Activated CD4-positive, CD25-positive, alpha-beta regulatory T cell (primary cell): ENCODE data around the gene SULT1B1.

Experiments
- DNase-seq, 4 experiments: peaks; one replicate each; lab custom pipeline; 2025; lab: John Stamatoyannopoulos, UW

SULT1B1 gene

DNA sequence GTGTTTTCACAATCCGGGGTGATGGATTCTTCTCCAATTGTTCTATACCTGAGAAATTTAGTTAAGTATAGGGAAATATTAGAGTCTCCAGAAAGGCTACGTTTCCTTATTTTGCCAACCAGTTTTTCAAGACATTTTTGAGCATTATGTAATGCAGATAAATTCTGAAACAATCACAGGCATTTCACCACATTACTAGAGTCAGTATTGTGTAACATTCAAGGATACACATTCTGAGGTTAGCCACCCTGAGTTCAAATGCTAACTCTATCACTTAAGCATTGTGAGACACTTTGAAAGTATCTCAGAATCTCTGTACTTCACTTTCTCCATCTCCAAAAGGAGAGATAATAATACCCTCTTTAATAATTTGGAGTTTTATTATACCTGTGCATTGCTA lies 10.6 kb downstream of the SULT1B1 start:
- no peak for DNase-seq

- no peak for DNase-seq
These were observed 12.2 kb downstream of the SULT1B1 start for GRCh38 chr4:69748173-69748572.

DNA sequence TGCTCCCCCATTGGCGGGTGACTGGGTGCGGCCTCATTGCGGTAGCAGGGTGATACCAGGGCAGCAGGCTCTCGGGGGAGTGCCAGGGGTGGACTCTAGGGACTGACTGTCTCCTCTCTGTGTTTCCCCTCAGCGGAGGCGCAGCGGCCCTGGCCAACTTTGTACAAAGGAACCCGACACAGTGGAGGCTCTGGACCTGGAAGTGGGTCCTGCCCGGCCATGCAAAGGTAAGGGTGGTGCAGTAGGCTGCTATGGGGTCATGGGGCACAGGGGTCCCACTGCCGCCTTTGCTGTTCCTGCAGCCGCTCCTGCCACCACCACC lies 16.3 kb downstream of the SULT1B1 start:
- no peak for DNase-seq

DNA sequence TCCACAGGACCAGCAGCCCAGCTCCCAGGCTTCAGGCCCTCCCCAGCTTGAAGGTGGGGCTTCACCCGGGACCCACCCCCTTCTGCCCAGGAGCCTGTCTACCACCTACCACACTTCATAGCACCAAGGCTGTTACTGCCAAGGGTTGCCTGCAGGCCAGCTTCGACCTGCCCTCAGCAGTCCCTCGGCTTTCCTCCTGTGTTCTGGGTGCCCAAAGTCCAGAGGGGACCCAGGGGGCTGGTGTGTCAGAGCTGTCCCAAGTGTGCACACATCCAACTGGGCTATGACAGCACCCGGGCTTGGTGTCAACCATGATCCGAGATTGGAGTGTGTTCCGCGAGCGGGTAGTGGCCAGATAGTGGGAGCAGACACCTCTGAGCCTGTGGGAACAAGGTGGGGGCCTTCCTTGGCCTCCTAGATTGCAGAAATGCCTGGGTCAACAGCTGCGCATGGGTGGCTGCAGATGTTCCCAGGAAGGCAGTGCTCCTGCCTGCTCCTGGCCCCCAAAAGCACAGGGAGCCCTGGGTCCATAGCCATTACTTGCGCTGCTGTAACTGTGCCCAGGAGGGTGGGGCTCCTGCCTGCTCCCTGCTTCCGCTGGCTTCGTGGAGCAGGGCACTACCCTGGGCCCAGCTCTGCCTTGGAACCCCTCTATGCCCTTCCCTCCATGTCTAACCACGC lies 16.8 kb downstream of the SULT1B1 start:
- no peak for DNase-seq

GRCh38 chr4:69742596-69742995 lies 17.8 kb downstream of the SULT1B1 start:
- DNase-seq: no peak

DNA sequence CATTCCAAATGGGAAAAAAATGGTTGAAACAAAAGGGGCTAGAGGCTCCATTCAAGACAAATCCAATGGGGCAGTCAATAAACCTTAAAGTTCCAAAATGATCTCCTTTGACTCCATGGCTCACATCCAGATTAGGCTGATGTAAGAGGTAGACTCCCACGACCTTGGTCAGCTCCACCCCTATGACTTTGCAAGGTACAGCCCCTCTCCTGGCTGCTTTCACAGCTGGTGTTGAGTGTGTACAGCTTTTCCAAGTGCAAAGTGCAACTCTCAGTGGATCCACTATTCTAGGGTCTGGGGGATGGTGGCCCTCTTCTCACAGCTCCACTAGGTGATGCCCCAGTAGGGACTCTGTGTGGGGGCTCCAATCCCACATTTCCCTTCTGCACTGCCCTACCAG lies 21.5 kb downstream of the SULT1B1 start:
- DNase-seq: no peak

- no peak for DNase-seq
These were observed 25.3 kb downstream of the SULT1B1 start for GRCh38 chr4:69735119-69735518.

DNA sequence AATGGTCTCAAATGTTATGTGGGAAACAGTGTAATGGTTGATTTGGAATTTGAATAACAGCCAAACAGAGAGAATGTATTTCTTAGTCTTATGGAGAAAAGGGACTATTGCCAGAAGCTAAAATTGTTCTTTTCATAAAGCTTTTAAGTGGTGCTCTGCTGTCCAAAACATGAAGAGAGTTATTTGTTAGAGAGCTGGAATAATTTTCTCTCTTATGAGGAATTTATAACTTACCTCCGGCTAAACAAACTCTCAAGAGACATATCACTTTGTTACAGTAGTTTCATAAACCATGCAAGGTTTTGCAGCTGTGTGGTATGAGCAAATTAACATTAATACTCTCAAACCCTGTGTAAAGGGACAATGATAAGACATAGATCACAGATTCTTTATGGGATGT lies 28.6 kb downstream of the SULT1B1 start:
- DNase-seq: no peak

DNA sequence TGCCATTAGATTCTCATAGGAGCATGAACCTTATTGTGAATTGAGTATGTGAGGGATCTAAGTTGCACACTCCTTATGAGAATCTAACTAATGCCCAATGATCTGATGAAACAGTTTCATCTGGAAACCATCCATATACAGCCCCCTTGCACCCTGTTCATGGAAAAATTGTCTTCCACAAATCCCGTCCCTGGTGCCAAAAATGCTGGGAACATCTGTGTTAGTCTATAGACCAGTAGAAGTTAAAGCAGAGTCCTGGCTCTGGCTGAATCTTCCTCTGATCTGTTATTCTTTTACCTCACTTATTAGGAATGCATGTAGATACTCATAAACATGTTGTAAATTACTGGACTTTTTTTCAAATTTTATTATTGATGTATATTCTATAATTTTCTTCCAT lies 29.2 kb downstream of the SULT1B1 start:
- no peak for DNase-seq

DNA sequence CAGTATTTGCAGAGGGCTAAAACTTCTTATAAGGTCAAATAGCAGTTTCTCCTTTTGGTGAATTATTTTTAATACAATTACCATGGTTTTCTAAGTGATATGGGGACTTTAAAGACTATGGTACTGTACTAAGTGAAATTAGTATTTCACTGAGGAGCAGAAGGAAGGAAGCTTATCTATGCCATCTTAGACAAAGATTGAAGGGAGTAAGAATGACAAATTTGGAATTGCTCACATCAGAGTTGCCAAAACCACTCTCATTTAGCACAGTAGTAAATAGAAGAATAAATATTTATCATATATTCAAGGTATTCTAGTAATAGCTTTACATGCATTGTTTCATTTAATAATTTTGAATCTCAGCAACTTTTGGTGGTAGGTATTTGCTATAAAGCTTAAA lies 30.4 kb downstream of the SULT1B1 start:
- no peak for DNase-seq

DNA sequence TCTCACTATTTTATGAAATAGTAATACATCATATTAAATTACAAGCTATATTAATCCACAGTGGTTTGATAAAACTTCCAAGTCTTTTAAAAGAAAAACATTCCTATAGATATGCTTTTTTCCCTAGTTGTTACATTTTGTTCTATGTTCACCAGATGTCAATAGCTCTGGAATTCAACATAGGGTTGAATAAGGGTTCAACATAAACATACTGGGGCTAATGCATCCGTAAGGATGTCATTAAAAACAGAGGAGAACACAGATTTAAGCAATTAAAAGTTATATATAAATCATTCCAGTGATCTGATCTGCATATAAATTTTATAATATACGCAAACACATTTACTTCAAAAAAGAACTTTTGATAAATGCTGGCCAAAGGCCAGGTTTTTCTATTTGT lies 32.5 kb downstream of the SULT1B1 start:
- no peak for DNase-seq

DNA sequence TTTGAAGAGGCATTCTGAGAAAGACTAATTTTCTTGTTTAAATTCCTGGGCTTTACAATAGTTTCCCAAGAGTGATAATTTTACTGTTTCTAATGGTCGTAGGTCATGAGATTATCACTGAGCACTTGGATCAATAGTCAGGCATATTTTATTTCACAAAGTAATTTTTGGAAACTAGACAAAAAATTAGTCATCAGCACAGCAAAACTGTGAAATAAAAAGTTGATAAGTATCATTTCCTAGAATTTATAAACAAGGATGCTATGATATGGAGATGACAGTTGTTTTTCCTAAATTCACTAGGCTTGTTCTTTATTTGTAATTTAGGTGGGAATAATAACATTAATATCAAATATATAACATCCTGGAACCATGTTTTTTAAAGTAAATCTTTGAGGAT lies 33.0 kb downstream of the SULT1B1 start:
- no peak for DNase-seq

GRCh38 chr4:69726971-69727370 lies 33.4 kb downstream of the SULT1B1 start:
- DNase-seq: no peak

GRCh38 chr4:69718396-69719271 lies 41.8 kb downstream of the SULT1B1 start:
- no peak for DNase-seq

- no peak for DNase-seq
These were observed 42.6 kb downstream of the SULT1B1 start for GRCh38 chr4:69717778-69718177.

- no peak for DNase-seq
These were observed 43.8 kb downstream of the SULT1B1 start for GRCh38 chr4:69716654-69717053.

- DNase-seq: no peak
These were observed 46.3 kb downstream of the SULT1B1 start for GRCh38 chr4:69714086-69714485.

DNA sequence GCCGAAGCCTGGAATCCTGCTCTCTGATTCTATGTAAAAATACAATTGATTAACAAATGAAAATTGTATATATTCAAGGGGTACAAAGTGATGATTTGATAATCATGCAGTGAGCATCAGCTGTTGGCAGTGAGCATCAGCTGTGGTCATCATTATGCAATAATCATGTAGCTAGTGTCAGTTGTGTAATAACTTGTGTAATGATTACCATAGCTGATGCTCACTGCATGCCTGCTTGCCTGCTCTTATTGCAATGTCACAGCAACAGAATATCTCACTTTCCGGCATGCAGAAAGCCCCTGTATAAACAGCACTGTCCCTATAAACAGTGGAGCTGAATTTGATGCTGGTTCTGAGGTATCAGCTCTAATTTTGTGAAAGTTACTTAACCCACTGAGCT lies 46.8 kb downstream of the SULT1B1 start:
- no peak for DNase-seq

GRCh38 chr4:69710580-69710979 lies 49.8 kb downstream of the SULT1B1 start:
- DNase-seq: no peak

- no peak for DNase-seq
These were observed 52.2 kb downstream of the SULT1B1 start for GRCh38 chr4:69708211-69708610.

DNA sequence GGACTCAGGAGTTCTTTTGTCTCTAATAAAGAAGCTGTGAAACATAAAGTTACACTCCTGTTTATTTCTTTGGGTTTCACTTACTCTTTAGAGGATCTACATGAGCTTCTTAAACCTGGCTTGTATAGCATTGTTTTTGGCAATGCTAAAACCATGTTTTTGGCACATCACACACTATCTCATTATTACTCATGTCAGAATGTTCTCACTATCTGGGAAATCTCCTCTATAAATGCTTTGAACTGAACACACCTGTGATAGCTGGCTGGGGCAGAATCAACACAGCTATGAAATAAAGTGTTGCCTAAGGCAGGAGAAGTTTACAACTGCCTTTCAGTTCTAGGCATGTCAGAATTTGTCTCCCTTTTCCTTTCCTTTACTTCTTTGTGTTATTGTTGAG lies 52.6 kb downstream of the SULT1B1 start:
- DNase-seq: no peak

DNA sequence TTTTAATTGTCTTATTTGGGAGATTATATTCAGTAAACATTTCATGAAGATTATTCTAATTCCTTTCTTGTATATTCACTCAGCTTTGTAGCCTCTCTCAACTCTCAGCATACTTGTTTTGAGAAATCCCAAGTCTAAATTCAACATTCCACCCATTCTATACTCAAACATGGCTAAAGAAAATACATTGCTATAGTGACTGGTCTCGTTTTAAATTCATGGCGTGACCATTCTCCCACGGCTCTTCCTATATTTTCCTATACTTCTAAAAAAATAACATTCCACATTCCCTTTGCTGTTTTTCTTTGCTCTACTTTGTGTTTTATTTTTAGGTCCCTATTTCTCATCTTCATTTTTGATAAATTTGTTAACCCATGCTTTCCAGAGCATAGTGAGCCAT lies 58.2 kb downstream of the SULT1B1 start:
- DNase-seq: no peak

- no peak for DNase-seq
These were observed 58.7 kb downstream of the SULT1B1 start for GRCh38 chr4:69701696-69702095.
